H9 (cell line): ENCODE data around the gene TMEM141. TPM values are rescaled to one million over a fixed set of nuclear protein-coding genes. Genes with fewer than 3 reads are reported as not detected.

ENCODE experiments used
- DNase-seq: peaks from one replicate; pipeline ENCODE4 v3.0.0-alpha.2; 2017
- H2AFZ ChIP-seq: one replicate; pipeline ENCODE4 v1.6.1; 2013; ENCODE audit warnings: mild to moderate bottlenecking, low read length, control low read depth, moderate library complexity
- H2AK5ac ChIP-seq: 2 replicates; pipeline ENCODE4 v1.6.1; 2013; ENCODE audit warnings: low read length, control low read depth, mixed read lengths; ENCODE audit not compliant: insufficient read length
- H2BK120ac ChIP-seq: one replicate; pipeline ENCODE4 v1.6.1; 2013; ENCODE audit warnings: low read depth, mild to moderate bottlenecking, low read length, control low read depth, inconsistent platforms; ENCODE audit not compliant: poor library complexity, severe bottlenecking
- H2BK12ac ChIP-seq: 2 replicates; pipeline ENCODE4 v1.6.1; 2013; ENCODE audit warnings: low read length, control low read depth, mixed read lengths, low read depth; ENCODE audit not compliant: insufficient read length
- H2BK15ac ChIP-seq: 2 replicates; pipeline ENCODE4 v1.6.1; 2013; ENCODE audit warnings: low read depth, low read length, control low read depth
- H2BK20ac ChIP-seq: one replicate; pipeline ENCODE4 v1.6.1; 2013; ENCODE audit warnings: low read depth, mild to moderate bottlenecking, low read length, control low read depth, inconsistent platforms; ENCODE audit not compliant: poor library complexity, severe bottlenecking
- H2BK5ac ChIP-seq: 2 replicates; pipeline ENCODE4 v1.6.1; 2013; ENCODE audit warnings: low read length, control low read depth, mixed read lengths; ENCODE audit not compliant: insufficient read length
- H3K14ac ChIP-seq: 2 replicates; pipeline ENCODE4 v1.6.1; 2013; ENCODE audit warnings: low read length, control low read depth; ENCODE audit not compliant: insufficient read depth
- H3K18ac ChIP-seq: 2 replicates; pipeline ENCODE4 v1.6.1; 2013; ENCODE audit warnings: low read depth, mild to moderate bottlenecking, mixed read lengths, low read length, control low read depth; ENCODE audit not compliant: insufficient read length
- H3K23ac ChIP-seq: 2 replicates; pipeline ENCODE4 v1.6.1; 2013; ENCODE audit warnings: low read length, control low read depth, mixed read lengths, low read depth; ENCODE audit not compliant: insufficient read length
- H3K23me2 ChIP-seq: 2 replicates; pipeline ENCODE4 v1.6.1; 2013; ENCODE audit warnings: low read depth, mild to moderate bottlenecking, mixed read lengths, low read length, control low read depth; ENCODE audit not compliant: insufficient read length, poor library complexity, severe bottlenecking
- H3K27ac ChIP-seq: 2 replicates; pipeline ENCODE4 v1.5.1; 2013; ENCODE audit warnings: low read length, control low read depth, mixed read lengths, low read depth; ENCODE audit not compliant: insufficient read length
- H3K27me3 ChIP-seq: 2 replicates; pipeline ENCODE4 v1.6.1; 2013; ENCODE audit warnings: low read length, control low read depth, inconsistent platforms; ENCODE audit not compliant: insufficient read depth
- H3K4ac ChIP-seq: 2 replicates; pipeline ENCODE4 v1.6.1; 2013; ENCODE audit warnings: low read depth, mild to moderate bottlenecking, control low read depth, inconsistent platforms, low read length, moderate library complexity
- H3K4me1 ChIP-seq: 2 replicates; pipeline ENCODE4 v1.6.1; 2013; ENCODE audit warnings: low read length, control low read depth, inconsistent platforms; ENCODE audit not compliant: insufficient read depth
- H3K4me2 ChIP-seq: 2 replicates; pipeline ENCODE4 v1.6.1; 2013; ENCODE audit warnings: low read length, control low read depth, mixed read lengths; ENCODE audit not compliant: insufficient read length, insufficient read depth
- H3K56ac ChIP-seq: 2 replicates; pipeline ENCODE4 v1.6.1; 2013; ENCODE audit warnings: low read depth, mild to moderate bottlenecking, mixed read lengths, low read length, control low read depth; ENCODE audit not compliant: insufficient read length
- H3K79me1 ChIP-seq: 2 replicates; pipeline ENCODE4 v1.6.1; 2013; ENCODE audit warnings: low read depth, mild to moderate bottlenecking, moderate library complexity, low read length, control low read depth, inconsistent platforms; ENCODE audit not compliant: insufficient read depth, poor library complexity, severe bottlenecking
- H3K79me2 ChIP-seq: 2 replicates; pipeline ENCODE4 v1.6.1; 2013; ENCODE audit warnings: low read length, control low read depth, inconsistent platforms; ENCODE audit not compliant: insufficient read depth
- H3K9ac ChIP-seq: 2 replicates; pipeline ENCODE4 v1.6.1; 2013; ENCODE audit warnings: low read length, control low read depth, mixed read lengths; ENCODE audit not compliant: insufficient read length; ENCODE audit errors: extremely low read depth
- H3K9me3 ChIP-seq: one replicate; pipeline ENCODE4 v1.6.1; 2013; ENCODE audit warnings: low read depth, low read length, inconsistent platforms; ENCODE audit not compliant: control insufficient read depth
- H3T11ph ChIP-seq: one replicate; pipeline ENCODE4 v1.6.1; 2013; ENCODE audit warnings: mild to moderate bottlenecking, low read length, control low read depth, inconsistent platforms
- H4K20me1 ChIP-seq: one replicate; pipeline ENCODE4 v1.6.1; 2013; ENCODE audit not compliant: control insufficient read depth, insufficient read length, insufficient read depth
- H4K5ac ChIP-seq: 2 replicates; pipeline ENCODE4 v1.6.1; 2013; ENCODE audit warnings: low read depth, mild to moderate bottlenecking, mixed read lengths, low read length, control low read depth; ENCODE audit not compliant: insufficient read length
- H4K8ac ChIP-seq: replicated peaks from 2 replicates; pipeline ENCODE4 v1.6.1; 2013; ENCODE audit warnings: low read length, control low read depth, mixed read lengths, low read depth; ENCODE audit not compliant: insufficient read length
- H4K91ac ChIP-seq: 2 replicates; pipeline ENCODE4 v1.6.1; 2013; ENCODE audit warnings: low read depth, mild to moderate bottlenecking, moderate library complexity, mixed read lengths, low read length, control low read depth; ENCODE audit not compliant: insufficient read length
- H3K27ac Mint-ChIP-seq, 3 experiments: 2 replicates in 2 of 3; 3 replicates in 1 of 3; pipeline ENCODE4 v1.8.0; 2020 to 2021; ENCODE audit warnings: mixed read lengths in 3 of 3, mild to moderate bottlenecking in 1 of 3, moderate library complexity in 1 of 3
- H3K27me3 Mint-ChIP-seq: 2 replicates; pipeline ENCODE4 v1.8.0; 2021; ENCODE audit warnings: low read depth, mild to moderate bottlenecking, moderate library complexity, mixed read lengths
- H3K36me3 Mint-ChIP-seq, 3 experiments: 2 replicates in 2 of 3; 3 replicates in 1 of 3; pipeline ENCODE4 v1.8.0; 2020 to 2021; ENCODE audit warnings: low read depth in 3 of 3, mixed read lengths in 3 of 3; ENCODE audit not compliant: insufficient read depth in 1 of 3
- H3K4me1 Mint-ChIP-seq, 2 experiments: 2 replicates each; pipeline ENCODE4 v1.8.0; 2020; ENCODE audit warnings: mixed read lengths in 2 of 2
- H3K4me3 Mint-ChIP-seq, 2 experiments: 2 replicates in 1 of 2; 3 replicates in 1 of 2; pipeline ENCODE4 v1.8.0; 2020 to 2021; ENCODE audit warnings: mild to moderate bottlenecking in 2 of 2, mixed read lengths in 2 of 2, moderate library complexity in 1 of 2
- H3K9me3 Mint-ChIP-seq, 2 experiments: 2 replicates in 1 of 2; 3 replicates in 1 of 2; pipeline ENCODE4 v1.8.0; 2020; ENCODE audit warnings: mild to moderate bottlenecking in 2 of 2, mixed read lengths in 2 of 2, moderate library complexity in 1 of 2
- WGBS: extraction: QIAGEN DNeasy Blood & Tissue Kit; methylation state at CpG from one replicate; pipeline ENCODE4 v1.1.7; 2013; ENCODE audit warnings: missing lambda C conversion rate, low lambda C conversion rate, mixed read lengths; ENCODE audit not compliant: insufficient read length; ENCODE audit errors: extremely low coverage; 5-methylcytosine and 5-hydroxymethylcytosine counted together
- total RNA-seq: library from RNA; stranded (reverse); gene quantifications from 2 replicates; pipeline ENCODE4 v1.2.1, GENCODE V29; 2021
- TF ChIP-seq, protein P1 (sequence below): fragments of 200-600 bp; sonication (generic); conservative IDR thresholded peaks from 3 replicates; pipeline ENCODE4 v1.8.0; 2021; ENCODE audit warnings: antibody characterized with exemption, mild to moderate bottlenecking

Gene TMEM141
- total RNA-seq, 1 experiment from 2014 or later = 55.2 TPM

DNA sequence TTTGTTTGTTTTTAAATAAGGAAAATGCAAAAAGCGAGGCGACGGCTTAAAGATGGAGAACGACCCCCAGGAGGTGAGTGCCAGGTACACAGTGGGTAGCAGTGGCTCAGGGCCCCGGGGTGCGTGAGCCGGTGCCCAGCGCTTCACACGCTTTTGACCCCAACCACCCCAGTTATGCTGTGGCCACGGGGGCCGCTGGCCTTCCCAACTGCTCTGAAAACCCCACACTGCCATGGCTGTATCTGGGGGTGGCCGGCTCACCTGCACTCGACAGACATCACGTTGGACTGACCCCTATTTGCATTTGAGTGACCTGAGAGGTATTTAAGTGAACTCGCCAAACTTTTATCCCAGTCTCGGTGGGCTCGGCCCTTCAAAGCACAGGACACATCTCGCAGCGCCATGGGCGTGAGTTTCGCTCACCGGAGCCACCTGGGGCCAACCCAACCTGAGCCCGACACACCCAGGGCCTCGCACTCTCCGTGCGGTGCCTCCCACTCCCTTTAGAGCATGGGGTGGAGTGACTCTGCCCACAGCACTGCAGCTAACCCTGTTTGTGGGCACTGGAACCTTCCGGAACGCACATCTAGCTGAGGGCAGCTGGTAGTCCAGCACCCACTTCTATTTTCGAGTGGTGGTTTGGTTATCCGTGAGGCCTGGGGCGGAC lies 37.5 kb downstream of the TMEM141 start:
- H2BK20ac ChIP-seq = no peak overlapping the region
- no peaks in the 10 kb centered on the region for H3K27me3 ChIP-seq
- H2BK15ac ChIP-seq = no peak overlapping the region
- H2BK12ac ChIP-seq = no peak overlapping the region
- Mint-ChIP-seq H3K27ac (no peak overlapping the region), H3K4me3 (no peak overlapping the region), H3K36me3 (peaks cover 14 to 58% (median 54%) of the 10 kb centered on the region in 3 experiments; a peak in 6 of 7 replicates), H3K27me3 (peaks cover 1% of the 10 kb centered on the region; the same call in 1 of the 2 replicates), H3K9me3 (no peaks in the 10 kb centered on the region), H3K4me1 (0 out of 4 replicates have a peak, but pooled peaks cover 0 to 3% of the 10 kb centered on the region in 2 experiments)
- H3K79me2 ChIP-seq = no peaks in the 10 kb centered on the region
- no peaks in the 10 kb centered on the region for H4K20me1 ChIP-seq
- no peak overlapping the region for H3T11ph ChIP-seq
- H2AK5ac ChIP-seq = no peak overlapping the region
- H3K14ac ChIP-seq = no peak overlapping the region
- no CpG with 5 or more reads among the region's 31 CpGs for WGBS
- no peaks in the 10 kb centered on the region for H3K23me2 ChIP-seq
- no peak overlapping the region for H3K4me2 ChIP-seq
- H2BK5ac ChIP-seq = no peak overlapping the region
- H3K23ac ChIP-seq = no peak overlapping the region
- H2AFZ ChIP-seq = no peak overlapping the region
- no peak overlapping the region for H4K91ac ChIP-seq
- H3K18ac ChIP-seq = no peak overlapping the region
- H3K4ac ChIP-seq = no peak overlapping the region
- H3K27ac ChIP-seq = no peak overlapping the region
- H3K4me1 ChIP-seq = no peaks in the 10 kb centered on the region
- no peak overlapping the region for H4K8ac ChIP-seq
- no peak overlapping the region for H2BK120ac ChIP-seq
- H3K79me1 ChIP-seq = no peaks in the 10 kb centered on the region
- no peak overlapping the region for H4K5ac ChIP-seq
- no peak overlapping the region for H3K9ac ChIP-seq
- no peak overlapping the region for H3K56ac ChIP-seq
- DNase-seq = no peak
- TF ChIP-seq, protein P1, sequence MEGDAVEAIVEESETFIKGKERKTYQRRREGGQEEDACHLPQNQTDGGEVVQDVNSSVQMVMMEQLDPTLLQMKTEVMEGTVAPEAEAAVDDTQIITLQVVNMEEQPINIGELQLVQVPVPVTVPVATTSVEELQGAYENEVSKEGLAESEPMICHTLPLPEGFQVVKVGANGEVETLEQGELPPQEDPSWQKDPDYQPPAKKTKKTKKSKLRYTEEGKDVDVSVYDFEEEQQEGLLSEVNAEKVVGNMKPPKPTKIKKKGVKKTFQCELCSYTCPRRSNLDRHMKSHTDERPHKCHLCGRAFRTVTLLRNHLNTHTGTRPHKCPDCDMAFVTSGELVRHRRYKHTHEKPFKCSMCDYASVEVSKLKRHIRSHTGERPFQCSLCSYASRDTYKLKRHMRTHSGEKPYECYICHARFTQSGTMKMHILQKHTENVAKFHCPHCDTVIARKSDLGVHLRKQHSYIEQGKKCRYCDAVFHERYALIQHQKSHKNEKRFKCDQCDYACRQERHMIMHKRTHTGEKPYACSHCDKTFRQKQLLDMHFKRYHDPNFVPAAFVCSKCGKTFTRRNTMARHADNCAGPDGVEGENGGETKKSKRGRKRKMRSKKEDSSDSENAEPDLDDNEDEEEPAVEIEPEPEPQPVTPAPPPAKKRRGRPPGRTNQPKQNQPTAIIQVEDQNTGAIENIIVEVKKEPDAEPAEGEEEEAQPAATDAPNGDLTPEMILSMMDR = no peak
- no peaks in the 10 kb centered on the region for H3K9me3 ChIP-seq
